ENCODE measurements around the gene ZNF474.

Gene ZNF474

GRCh38 chr5:122162100-122162638 lies 32.8 kb downstream of the ZNF474 start:
- TF ChIP-seq CTCF (IDR thresholded peaks at IDR 0.05; ENCODE audit: low read depth, low read length, missing control alignments) = no peak
- DNase-seq (ENCODE audit: low read depth) = no peak
- no peak overlapping the region for H3K4me3 ChIP-seq (ENCODE audit: low read depth, low read length)

- DNase-seq (ENCODE audit: low read depth) = no peak
- H3K4me3 ChIP-seq (ENCODE audit: low read depth, low read length) = no peak overlapping the region
- TF ChIP-seq CTCF (IDR thresholded peaks at IDR 0.05; ENCODE audit: low read depth, low read length, missing control alignments) = no peak
Measured at GRCh38 chr5:122163121-122164069, 34.0 kb downstream of the ZNF474 start.

GRCh38 chr5:122164070-122164435 lies 34.7 kb downstream of the ZNF474 start:
- H3K4me3 ChIP-seq (ENCODE audit: low read depth, low read length) = no peak overlapping the region
- DNase-seq (ENCODE audit: low read depth) = no peak
- TF ChIP-seq CTCF (IDR thresholded peaks at IDR 0.05; ENCODE audit: low read depth, low read length, missing control alignments) = no peak

- DNase-seq (ENCODE audit: low read depth) = no peak
- TF ChIP-seq CTCF (IDR thresholded peaks at IDR 0.05; ENCODE audit: low read depth, low read length, missing control alignments) = no peak
- no peak overlapping the region for H3K4me3 ChIP-seq (ENCODE audit: low read depth, low read length)
Measured at GRCh38 chr5:122164831-122165558, 35.6 kb downstream of the ZNF474 start.

GRCh38 chr5:122165559-122166078 lies 36.3 kb downstream of the ZNF474 start:
- H3K4me3 ChIP-seq (ENCODE audit: low read depth, low read length) = no peak overlapping the region
- no peak for TF ChIP-seq CTCF (IDR thresholded peaks at IDR 0.05; ENCODE audit: low read depth, low read length, missing control alignments)
- no peak for DNase-seq (ENCODE audit: low read depth)

GRCh38 chr5:122169350-122170103 lies 40.2 kb downstream of the ZNF474 start:
- no peak for TF ChIP-seq CTCF (IDR thresholded peaks at IDR 0.05; ENCODE audit: low read depth, low read length, missing control alignments)
- no peak for DNase-seq (ENCODE audit: low read depth)
- H3K4me3 ChIP-seq (ENCODE audit: low read depth, low read length) = no peak overlapping the region
